RCC 7860 (cell line): ENCODE results near the gene FNDC3A.
"Not testable (repeated sequence)": the region's sequence is repeated elsewhere in the genome, so short reads cannot be mapped to it uniquely, and the experiment has no call there.

Source experiments
- DNase-seq: peaks from one replicate; pipeline ENCODE4 v3.0.0-alpha.2; 2015; ENCODE audit warnings: low spot score
- FAIRE-seq: peaks from 2 replicates; lab custom pipeline; 2012; peaks lifted over from hg19 to GRCh38; lab: Jason Lieb, UNC

FNDC3A gene

DNA sequence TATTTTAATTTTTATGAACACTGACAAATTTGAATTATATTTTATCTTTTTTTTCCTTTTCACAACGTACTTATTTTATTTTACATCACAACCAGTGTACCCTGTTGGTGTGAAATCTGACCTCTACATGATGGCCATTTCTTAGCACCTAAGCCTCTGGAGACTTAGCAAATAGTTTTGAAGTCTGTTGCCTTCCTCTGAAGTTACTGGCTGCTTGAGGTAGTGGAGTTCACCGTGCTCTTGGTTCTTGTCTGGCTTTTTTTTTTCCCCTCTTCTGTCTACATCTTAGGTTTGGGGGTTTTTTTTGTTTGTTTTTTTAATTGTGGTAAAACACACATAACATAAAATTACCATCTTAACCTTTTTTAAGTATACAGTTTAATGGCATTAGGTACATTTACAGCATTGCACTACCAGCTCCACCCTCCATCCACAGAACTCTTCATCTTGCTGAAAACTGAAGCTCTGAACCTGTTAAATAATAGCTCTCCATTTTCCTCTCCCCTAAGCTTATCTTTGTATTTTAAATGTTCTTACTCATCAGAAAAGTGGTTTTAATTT is 150.3 kb downstream of the FNDC3A start:
- no peak for DNase-seq

GRCh38 chr13:49132479-49133002 is 156.8 kb downstream of the FNDC3A start:
- DNase-seq: no peak
- FAIRE-seq: no peak

More for the DNA sequence above, 150.3 kb downstream of the FNDC3A start:
- no peak for FAIRE-seq

DNA sequence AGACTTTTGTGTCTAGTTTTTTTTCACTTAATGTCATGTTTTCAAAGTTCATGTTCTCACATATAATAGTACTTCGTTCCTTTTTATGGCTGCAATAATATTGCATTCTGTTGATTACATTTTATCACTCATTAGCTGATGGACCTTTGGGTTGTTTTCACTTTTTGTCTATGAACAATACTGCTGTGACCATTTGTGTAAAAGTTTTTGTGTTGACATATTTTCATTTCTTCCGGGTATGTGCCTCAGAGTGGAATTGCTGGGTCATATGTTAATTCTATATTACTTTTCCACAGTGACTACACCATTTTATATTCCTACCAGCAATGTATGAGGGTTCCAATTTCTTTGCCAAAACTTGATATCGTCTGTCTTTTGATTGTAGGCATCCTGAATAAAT is 158.6 kb downstream of the FNDC3A start:
- FAIRE-seq (no peak), DNase-seq (no peak)

- not testable (repeated sequence) for DNase-seq, FAIRE-seq
These were observed 161.5 kb downstream of the FNDC3A start for GRCh38 chr13:49137138-49137643.

DNA sequence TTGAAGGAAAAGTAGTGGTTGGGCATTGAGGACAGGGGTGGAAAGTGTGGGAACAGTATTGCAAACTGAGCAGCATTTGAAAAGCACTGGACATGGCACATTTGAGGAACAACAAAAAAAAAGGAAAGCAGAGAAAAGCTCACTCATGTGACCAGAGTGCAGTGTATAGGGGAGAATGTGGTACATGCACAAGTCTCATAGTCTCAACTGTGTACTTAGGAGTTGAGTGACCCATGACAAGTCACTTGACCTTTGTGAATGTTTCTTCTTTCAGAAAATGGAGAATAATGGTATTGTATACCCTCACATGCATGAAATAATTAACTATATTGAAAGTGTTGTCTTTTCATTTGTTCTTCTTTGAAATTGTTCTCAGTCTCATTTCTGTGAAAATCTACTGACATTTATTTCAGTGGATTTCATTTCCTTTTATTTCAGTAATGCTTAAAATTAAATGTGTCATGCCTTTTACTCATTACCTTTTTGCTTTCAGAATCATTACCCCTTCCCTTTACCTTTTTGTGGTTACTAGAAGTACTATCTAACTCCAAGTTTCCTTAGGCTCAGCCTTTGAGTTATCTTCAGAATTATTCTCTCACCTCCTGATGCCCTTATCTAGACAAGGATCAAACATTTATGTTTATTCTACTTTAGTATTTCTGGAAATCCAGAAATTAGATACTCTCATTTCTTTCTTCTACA is 165.3 kb downstream of the FNDC3A start:
- FAIRE-seq: no peak

DNA sequence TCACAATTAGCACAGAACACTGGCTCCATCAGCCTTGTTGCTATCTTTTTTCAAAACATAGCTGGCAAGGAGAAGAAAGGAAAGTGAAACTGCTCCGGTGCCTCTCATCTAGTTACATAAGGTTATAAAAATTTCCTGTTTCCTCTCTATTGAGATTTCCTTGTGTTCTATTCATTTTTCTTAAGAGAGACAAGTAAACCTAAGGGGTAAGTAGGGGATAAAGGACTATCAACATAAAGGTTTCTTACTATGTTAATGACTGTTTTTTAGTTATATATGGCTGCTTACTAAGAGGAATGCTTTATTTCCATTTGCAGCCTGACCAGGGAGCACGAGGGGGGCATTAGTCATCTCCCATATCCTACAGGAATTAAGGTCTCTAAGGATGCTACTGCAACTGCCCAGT is 171.2 kb downstream of the FNDC3A start:
- FAIRE-seq (no peak), DNase-seq (peak; percentile 18)

More for the DNA sequence above, 165.3 kb downstream of the FNDC3A start:
- no peak for DNase-seq

DNA sequence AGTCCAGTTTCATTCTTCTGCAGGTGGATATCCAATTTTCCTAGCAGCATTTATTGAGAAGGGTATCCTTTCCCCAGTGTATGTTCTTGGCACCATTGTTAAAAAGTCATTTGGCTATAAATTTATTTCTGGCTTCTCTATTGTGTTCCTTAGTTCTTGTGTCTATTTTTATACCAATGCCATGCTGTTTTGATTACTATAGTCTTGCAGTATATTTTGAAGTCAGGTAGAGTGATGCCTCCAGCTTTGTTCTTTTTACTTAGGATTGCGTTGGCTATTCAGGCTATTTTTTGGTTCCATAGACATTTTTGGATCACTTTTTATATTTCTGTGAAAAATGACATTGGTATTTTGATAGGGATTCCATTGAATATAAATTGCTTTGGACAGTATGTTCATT is 172.7 kb downstream of the FNDC3A start:
- DNase-seq: peak; percentile 1
- no peak for FAIRE-seq

GRCh38 chr13:49157955-49158584 is 182.4 kb downstream of the FNDC3A start:
- FAIRE-seq, DNase-seq: not testable (repeated sequence)

DNA sequence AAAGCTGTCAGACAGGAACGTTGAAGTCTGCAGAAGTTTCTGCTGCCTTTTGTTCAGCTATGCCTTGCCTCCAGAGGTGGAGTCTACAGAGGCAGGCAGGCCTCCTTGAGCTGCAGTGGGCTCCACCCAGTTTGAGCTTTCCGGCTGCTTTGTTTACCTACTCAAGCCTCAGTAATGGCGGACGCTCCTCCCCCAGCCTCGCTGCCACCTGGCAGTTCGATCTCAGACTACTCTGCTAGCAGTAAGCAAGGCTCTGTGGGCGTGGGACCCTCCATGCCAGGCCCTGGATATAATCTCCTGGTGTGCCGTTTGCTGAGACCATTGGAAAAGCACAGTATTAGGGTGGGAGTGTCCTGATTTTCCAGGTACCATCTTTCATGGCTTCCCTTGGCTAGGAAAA is 187.4 kb downstream of the FNDC3A start:
- not testable (repeated sequence) for DNase-seq, FAIRE-seq

GRCh38 chr13:49164712-49165111 is 189.0 kb downstream of the FNDC3A start:
- FAIRE-seq: no peak
- no peak for DNase-seq

DNA sequence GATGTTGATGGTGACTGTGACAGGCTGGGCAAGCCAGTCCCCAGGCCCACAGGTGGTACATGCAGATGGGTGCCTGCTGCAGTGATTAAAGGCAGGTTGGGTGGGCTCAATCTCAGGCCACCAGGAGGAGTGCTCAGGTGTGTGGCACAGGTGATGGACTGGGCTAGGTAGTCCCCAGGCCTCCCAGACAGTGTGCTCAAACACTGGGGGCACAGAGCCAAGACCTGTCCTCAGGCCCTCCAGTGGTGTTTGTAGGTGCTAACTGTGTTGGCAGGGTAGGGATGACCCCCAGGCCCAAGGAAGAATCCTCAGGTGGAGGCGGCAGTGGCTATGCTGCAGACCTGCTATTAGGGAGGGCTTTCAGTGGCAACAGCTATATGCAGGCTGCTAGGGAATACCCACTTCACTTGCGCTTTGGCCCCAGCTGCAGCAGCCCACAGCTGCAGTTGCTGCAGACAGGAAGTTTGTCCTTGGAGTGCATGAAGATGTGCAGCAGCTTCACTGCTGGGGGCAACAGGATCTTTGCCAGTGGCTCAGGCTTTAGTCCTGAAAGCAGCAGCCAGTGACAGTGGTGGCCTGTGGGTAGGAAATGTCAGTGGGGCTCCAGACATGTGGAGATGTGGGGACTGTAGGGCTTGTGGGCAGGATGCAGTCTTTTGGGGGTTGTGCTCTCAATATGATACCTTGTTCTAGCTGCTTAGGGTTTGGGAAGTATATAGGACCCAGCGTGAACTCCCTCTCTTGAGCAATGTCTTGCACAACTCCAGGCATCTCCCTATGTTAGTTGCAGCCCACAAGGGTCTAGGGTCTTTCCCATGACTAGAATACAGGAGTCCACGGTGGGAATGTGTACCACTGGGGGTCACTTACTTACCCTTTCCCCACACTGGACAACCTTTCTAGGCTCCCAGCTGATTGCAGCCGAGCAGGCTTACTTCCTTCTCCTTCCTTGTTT is 190.4 kb downstream of the FNDC3A start:
- FAIRE-seq (no peak), DNase-seq (no peak)

DNA sequence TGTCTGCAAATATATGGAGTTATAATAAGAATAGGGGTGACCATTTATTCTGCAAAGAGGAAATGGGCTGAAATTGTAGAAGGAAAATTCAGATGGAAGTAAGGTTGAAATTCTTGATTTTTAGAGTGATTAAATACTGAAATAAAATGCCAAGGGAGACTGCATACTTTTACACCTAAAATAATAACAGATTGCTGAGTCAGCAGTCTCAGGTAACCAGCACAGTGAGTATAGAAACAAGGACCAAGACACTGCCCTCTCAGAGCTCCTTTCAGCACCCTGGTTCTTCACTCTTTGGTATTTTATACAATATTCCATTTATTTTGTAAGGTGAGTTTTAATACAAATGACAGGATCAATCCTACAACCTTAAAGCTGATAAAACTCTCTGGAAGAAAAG is 195.6 kb downstream of the FNDC3A start:
- DNase-seq (no peak), FAIRE-seq (no peak)

DNA sequence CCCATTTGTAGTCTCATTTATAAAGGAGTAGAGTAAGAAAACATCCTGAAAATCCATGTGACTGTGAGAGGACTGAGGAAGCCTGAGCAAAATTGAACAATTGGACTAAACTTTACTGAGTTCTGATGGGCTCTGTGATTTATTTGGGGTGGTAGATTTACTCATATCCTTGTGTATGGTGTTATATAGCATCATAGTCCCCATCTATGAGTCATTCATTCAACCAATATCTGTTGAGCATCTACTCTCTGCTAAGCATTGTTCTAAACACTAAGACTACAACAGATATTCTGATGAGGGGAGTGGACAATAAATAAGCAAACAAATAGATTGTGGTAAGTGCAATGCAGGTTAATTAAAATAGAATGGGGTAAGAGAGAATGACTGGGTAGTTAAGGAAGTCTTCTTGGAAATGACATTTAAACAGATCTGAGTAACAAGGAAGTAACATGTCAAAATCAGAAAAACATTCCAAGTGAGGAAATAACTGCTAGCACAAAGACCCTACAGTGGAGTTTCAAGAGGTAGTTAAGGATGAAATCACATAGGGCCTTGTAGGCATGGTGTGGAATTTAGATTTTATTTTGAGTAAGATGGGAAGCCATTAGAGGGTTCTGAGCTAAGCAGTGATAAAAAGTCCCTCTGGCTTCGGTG is 208.1 kb downstream of the FNDC3A start:
- DNase-seq (no peak), FAIRE-seq (no peak)

GRCh38 chr13:49184621-49185020 is 208.9 kb downstream of the FNDC3A start:
- FAIRE-seq (no peak), DNase-seq (no peak)

GRCh38 chr13:49185264-49185663 is 209.6 kb downstream of the FNDC3A start:
- DNase-seq (no peak), FAIRE-seq (no peak)

DNA sequence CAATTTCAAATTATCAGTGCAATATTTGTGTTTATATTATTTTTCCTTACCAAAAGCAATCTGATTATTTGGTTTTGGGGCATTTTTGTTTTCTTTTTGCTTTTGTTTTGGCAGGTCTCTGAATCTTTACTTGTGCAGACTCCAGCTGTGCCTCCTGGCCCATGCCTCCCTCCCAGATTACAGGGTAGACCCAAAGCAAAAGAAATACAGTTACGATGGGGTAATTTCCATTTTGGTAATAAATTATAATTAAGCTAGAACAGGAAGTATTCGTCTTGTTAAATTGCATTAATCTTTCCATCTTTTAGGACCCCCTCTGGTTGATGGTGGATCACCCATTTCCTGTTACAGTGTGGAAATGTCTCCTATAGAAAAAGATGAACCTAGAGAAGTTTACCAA is 215.2 kb downstream of the FNDC3A start:
- no peak for DNase-seq
- no peak for FAIRE-seq

DNA sequence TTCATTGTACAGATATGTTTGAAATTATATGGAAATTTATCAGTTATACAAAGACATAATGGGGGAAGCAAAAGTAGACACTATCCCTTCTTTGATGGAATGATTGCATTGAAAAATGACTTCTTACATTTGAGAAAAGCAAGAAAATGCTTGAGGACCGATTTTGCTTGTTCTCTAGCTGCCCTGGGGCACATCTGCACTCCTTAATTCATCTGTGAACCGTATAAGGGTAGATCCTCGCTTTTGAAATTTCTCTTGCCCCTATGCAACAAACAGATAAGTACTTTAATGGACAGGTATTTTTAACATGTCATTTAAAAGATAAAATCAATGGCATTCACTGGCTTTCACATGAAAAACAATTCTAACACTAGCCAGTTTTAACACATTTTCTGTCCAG is 230.9 kb downstream of the FNDC3A start:
- DNase-seq (no peak), FAIRE-seq (no peak)

DNA sequence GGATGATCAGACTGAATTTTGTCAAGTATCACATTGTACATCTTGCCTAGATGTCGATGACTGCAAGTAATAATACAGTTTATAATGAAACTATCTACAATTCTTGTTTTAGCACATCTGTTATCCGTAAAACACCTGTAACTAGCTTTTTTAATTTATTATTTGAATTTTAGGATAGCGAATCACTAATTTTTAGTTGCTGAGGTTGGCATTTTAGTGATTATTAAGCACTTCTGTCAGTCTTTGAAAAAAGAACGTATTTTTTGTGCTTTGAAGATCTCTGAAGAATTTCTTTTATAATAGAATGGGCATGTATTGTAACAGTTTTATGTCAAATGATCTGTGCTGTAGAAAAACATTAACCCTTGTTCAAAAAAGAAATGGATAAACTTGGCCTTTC is 232.9 kb downstream of the FNDC3A start:
- FAIRE-seq (no peak), DNase-seq (no peak)

DNA sequence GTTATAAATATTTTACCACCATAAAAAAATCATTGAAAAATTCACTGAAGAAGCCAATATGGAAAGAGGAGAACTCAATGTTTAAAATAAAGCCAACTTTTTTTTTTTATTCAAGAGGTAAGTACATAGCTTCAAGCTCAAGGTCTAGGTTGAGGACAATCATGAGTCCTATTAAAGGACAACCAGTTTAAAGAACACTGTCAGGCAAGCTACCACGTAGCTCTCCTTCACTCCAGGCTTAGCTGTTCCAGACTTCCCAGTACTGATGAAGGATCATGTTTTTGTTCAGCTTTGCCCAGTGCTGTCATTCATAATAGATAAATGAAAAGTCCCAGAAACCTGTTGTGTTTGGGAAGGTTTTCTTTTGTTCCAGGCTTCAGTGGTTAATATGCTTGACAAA is 234.4 kb downstream of the FNDC3A start:
- no peak for FAIRE-seq
- no peak for DNase-seq

DNA sequence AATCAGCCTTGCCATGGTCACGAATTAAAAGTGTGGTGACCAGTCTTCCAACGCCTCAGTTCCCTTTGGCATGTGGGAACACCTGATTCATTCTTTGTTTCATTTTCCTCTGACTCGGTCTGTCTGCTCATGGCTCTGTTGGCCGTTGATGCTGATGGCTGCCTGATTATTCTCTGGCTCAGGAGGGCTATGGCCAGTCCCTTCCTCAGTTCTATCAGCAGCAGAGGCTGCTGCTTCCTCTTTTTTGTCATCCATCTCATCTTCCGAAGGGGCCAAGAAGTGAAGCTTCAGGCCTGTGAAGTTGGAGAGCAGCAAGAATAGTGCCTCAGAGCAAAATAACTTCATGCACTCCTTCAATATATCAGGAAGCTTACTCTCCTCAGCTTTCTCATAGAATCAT is 235.0 kb downstream of the FNDC3A start:
- FAIRE-seq: no peak
- DNase-seq: no peak
